Endothelial cell of umbilical vein (primary cell): ENCODE data around the gene BAX. TPM values are rescaled to one million over a fixed set of nuclear protein-coding genes. Genes with fewer than 3 reads are reported as not detected.
"Not testable (repeated sequence)": the region's sequence is repeated elsewhere in the genome, so short reads cannot be mapped to it uniquely, and the experiment has no call there.

Source experiments
- BruUV-seq: library from RNA; stranded (reverse); fragments of 400-500 nt; replicated peaks from 2 replicates; lab custom pipeline; 2021; lab: Mats Ljungman, UMichigan
- CTCF ChIA-PET: fragments of 300-600, 350-600 bp; sonication (Branson Sonifier 250); formaldehyde crosslinking; loops from one replicate; lab custom pipeline; 2021; ENCODE audit warnings: antibody characterized with exemption, inconsistent platforms; lab: Charles Lee
- POLR2A ChIA-PET: fragments of 300-600, 350-600 bp; sonication (Branson Sonifier 250); formaldehyde crosslinking; loops from one replicate; lab custom pipeline; 2021; ENCODE audit warnings: antibody characterized with exemption, inconsistent platforms; lab: Charles Lee
- DNase-seq: peaks from one replicate; pipeline ENCODE4 v3.0.0-alpha.2; 2011; ENCODE audit warnings: low read depth, low spot score
- FAIRE-seq: peaks from 2 replicates; lab custom pipeline; 2011; peaks lifted over from hg19 to GRCh38; lab: Jason Lieb, UNC
- H2AFZ ChIP-seq: 2 replicates; pipeline ENCODE4 v1.6.0; 2012; ENCODE audit warnings: low read depth, low read length, control low read depth, inconsistent platforms
- H3K27ac ChIP-seq: 2 replicates; pipeline ENCODE4 v1.5.1; 2011; ENCODE audit warnings: low read depth, mild to moderate bottlenecking, control low read depth, low read length, moderate library complexity; ENCODE audit not compliant: insufficient read depth
- H3K27me3 ChIP-seq, 2 experiments: 2 replicates each; pipeline versions ENCODE4 v1.6.0 to v1.6.1; 2011; ENCODE audit warnings: low read length in 2 of 2, mixed read lengths in 1 of 2; ENCODE audit not compliant: control insufficient read depth in 2 of 2, insufficient read depth in 2 of 2
- H3K36me3 ChIP-seq, 2 experiments: 2 replicates in 1 of 2; 3 replicates in 1 of 2; pipeline ENCODE4 v1.5.1; 2011; ENCODE audit warnings: low read length in 2 of 2, mild to moderate bottlenecking in 1 of 2, moderate library complexity in 1 of 2; ENCODE audit not compliant: control insufficient read depth in 2 of 2, insufficient read depth in 2 of 2; ENCODE audit errors: extremely low read depth in 1 of 2
- H3K4me1 ChIP-seq: 3 replicates; pipeline ENCODE4 v1.5.1; 2011; ENCODE audit warnings: mild to moderate bottlenecking, low read length; ENCODE audit not compliant: control insufficient read depth, insufficient read depth; ENCODE audit errors: extremely low read depth
- H3K4me2 ChIP-seq: 2 replicates; pipeline ENCODE4 v1.6.1; 2011; ENCODE audit warnings: low read length, control low read depth, mixed read lengths; ENCODE audit not compliant: insufficient read depth
- H3K4me3 ChIP-seq, 3 experiments: fragments of 200-600 bp in 1 of 3; sonication (generic), shearing (Covaris generic) in 1 of 3; replicated peaks in 1 of 3; 2 replicates each; pipeline ENCODE4 v1.5.1; 2011 to 2016; ENCODE audit warnings: control low read depth in 3 of 3, low read length in 3 of 3, mild to moderate bottlenecking in 2 of 3, inconsistent platforms in 1 of 3, low read depth in 1 of 3, moderate library complexity in 1 of 3; ENCODE audit not compliant: insufficient read depth in 1 of 3
- H3K79me2 ChIP-seq: 2 replicates; pipeline ENCODE4 v1.6.0; 2012; ENCODE audit warnings: low read length, inconsistent platforms; ENCODE audit not compliant: control insufficient read depth, insufficient read depth
- H3K9ac ChIP-seq: replicated peaks from 2 replicates; pipeline ENCODE3; 2011; ENCODE audit warnings: low read length, control low read depth; ENCODE audit not compliant: insufficient read depth; ENCODE audit errors: extremely low read depth
- H3K9me1 ChIP-seq: replicated peaks from 3 replicates; pipeline ENCODE4 v1.6.0; 2011; ENCODE audit warnings: mild to moderate bottlenecking, low read length; ENCODE audit not compliant: control insufficient read depth, insufficient read depth; ENCODE audit errors: extremely low read depth
- H3K9me3 ChIP-seq: replicated peaks from 2 replicates; pipeline ENCODE4 v1.5.1; 2012; ENCODE audit warnings: low read length, inconsistent platforms; ENCODE audit not compliant: control insufficient read depth, insufficient read depth
- H4K20me1 ChIP-seq: replicated peaks from 2 replicates; pipeline ENCODE3; 2011; ENCODE audit warnings: mild to moderate bottlenecking, low read length; ENCODE audit not compliant: control insufficient read depth, insufficient read depth; ENCODE audit errors: extremely low read depth
- EZH2 ChIP-seq: IDR thresholded peaks from 2 replicates; pipeline ENCODE4 v1.6.1; 2012; ENCODE audit warnings: borderline replicate concordance, low read depth, mild to moderate bottlenecking, moderate library complexity, low read length, inconsistent platforms; ENCODE audit not compliant: severe bottlenecking
- FOS ChIP-seq: IDR thresholded peaks from 2 replicates; pipeline ENCODE4 v1.6.1; 2011; ENCODE audit warnings: mild to moderate bottlenecking, low read length, moderate library complexity, borderline replicate concordance; ENCODE audit not compliant: insufficient read depth
- GATA2 ChIP-seq: IDR thresholded peaks from 2 replicates; pipeline ENCODE4 v1.7.0; 2011; ENCODE audit warnings: low read depth, mild to moderate bottlenecking, moderate library complexity, mixed read lengths, low read length; ENCODE audit not compliant: insufficient read length, insufficient read depth
- JUN ChIP-seq: IDR thresholded peaks from 2 replicates; pipeline ENCODE4 v1.6.1; 2011; ENCODE audit warnings: borderline replicate concordance, low read depth; ENCODE audit not compliant: insufficient read length, insufficient read depth
- MAX ChIP-seq: IDR thresholded peaks from 2 replicates; pipeline ENCODE4 v1.6.1; 2011; ENCODE audit not compliant: insufficient read depth, insufficient read length
- MYC ChIP-seq: IDR thresholded peaks from one replicate; pipeline ENCODE4 v1.6.1; 2011; ENCODE audit warnings: mild to moderate bottlenecking, low read depth, low read length
- POLR2A ChIP-seq: IDR thresholded peaks from 2 replicates; pipeline ENCODE4 v1.6.1; 2012; ENCODE audit warnings: low read depth, mild to moderate bottlenecking, control low read depth, low read length
- POLR2AphosphoS5 ChIP-seq: IDR thresholded peaks from 2 replicates; pipeline ENCODE4 v1.6.1; 2012; ENCODE audit warnings: low read depth, mild to moderate bottlenecking, control low read depth, low read length, moderate library complexity; ENCODE audit not compliant: insufficient read depth
- dilution Hi-C: fragments of 300-500 bp; cut with MboI; formaldehyde crosslinking; loops from one replicate; pipeline ENCODE4 v1.15.0; 2019; ENCODE audit warnings: low sequenced_read_pairs; ENCODE audit not compliant: extremely low pct_ligation_motif_present
- intact Hi-C: fragments of 100-400 bp; cut with micrococcal nuclease; formaldehyde crosslinking; loops from one replicate; pipeline ENCODE4 v1.10.0; 2022
- polyA plus RNA-seq, 4 experiments: library from polyadenylated mRNA; depleted of rRNA in 3 of 4; stranded (reverse) in 3 of 4; unstranded in 1 of 4; fragments of >200 nt; gene quantifications; 2 replicates each; pipeline versions ENCODE4 v1.2.1 to v1.2.3, GENCODE V29; 2011 to 2012; ENCODE audit warnings: missing spikeins in 1 of 4
- total RNA-seq: library from RNA; stranded (reverse); gene quantifications from 2 replicates; pipeline ENCODE4 v1.2.3, GENCODE V29; 2021
- TF ChIP-seq, protein P1 (sequence below), 2 donors: IDR thresholded peaks; 1 replicate in 1 of 2; 2 replicates in 1 of 2; pipeline ENCODE4 v1.5.1; 2011; ENCODE audit warnings: low read length in 2 of 2, mild to moderate bottlenecking in 2 of 2, moderate library complexity in 2 of 2, control low read depth in 1 of 2, inconsistent platforms in 1 of 2, low read depth in 1 of 2; ENCODE audit not compliant: insufficient read depth in 1 of 2; ENCODE audit errors: extremely low read depth in 1 of 2

The BAX gene
- total and polyA plus RNA-seq, 2 donors (not counting 3 experiments of a cell fraction or from before 2014, with no cell fraction given): 267 to 283 TPM

DNA sequence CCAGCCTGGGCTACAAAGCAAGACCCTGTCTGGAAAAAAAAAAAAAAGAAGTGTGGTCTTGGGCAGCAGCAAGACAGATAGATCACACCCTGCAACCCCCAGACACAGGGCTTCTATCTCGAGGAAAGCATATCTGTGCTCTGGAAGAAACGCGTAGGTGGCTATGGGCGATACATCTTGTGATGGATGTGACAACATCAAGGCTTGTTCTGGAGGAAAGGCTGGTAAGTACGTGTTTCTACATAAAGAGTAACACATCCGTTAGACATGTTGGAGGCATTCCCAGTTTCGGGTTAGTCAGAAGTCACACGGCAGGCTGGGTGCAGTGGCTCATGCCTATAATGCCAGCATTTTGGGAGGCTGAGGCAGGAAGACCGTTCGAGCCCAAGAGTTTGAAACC, 27.8 kb upstream of the BAX start:
- no TSS peak for BruUV-seq
- Histone ChIP-seq H4K20me1 (no peaks in the 10 kb centered on the region), H3K4me1 (peaks cover 2% of the 10 kb centered on the region), H3K9me1 (no peaks in the 10 kb centered on the region), H3K79me2 (no peaks in the 10 kb centered on the region), H3K27ac (no peak overlapping the region), H3K27me3 (peaks cover 0 to under 1% of the 10 kb centered on the region in 2 experiments), H3K9ac (no peak overlapping the region), H2AFZ (peak overlapping the region; percentile 1), H3K36me3 (peaks cover 0 to 7% of the 10 kb centered on the region in 2 experiments), H3K4me3 (no peak overlapping the region), H3K9me3 (no peaks in the 10 kb centered on the region), H3K4me2 (no peak overlapping the region)
- ChIA-PET POLR2A (interaction anchor here (1.3 kb wide), 1 partner anchor 32 kb away, joined by 10 read pairs; no protein-coding TSS in a partner anchor), CTCF (no interaction called here)
- intact Hi-C loops: no loop called here
- dilution Hi-C loops: no loop called here
- FAIRE-seq: peak; percentile 92
- DNase-seq: peak; percentile 82
- TF ChIP-seq EZH2 (no peak), MYC (no peak), MAX (no peak), JUN (no peak), GATA2 (no peak), POLR2A (no peak), FOS (no peak), POLR2AphosphoS5 (no peak)
- TF ChIP-seq, protein P1, sequence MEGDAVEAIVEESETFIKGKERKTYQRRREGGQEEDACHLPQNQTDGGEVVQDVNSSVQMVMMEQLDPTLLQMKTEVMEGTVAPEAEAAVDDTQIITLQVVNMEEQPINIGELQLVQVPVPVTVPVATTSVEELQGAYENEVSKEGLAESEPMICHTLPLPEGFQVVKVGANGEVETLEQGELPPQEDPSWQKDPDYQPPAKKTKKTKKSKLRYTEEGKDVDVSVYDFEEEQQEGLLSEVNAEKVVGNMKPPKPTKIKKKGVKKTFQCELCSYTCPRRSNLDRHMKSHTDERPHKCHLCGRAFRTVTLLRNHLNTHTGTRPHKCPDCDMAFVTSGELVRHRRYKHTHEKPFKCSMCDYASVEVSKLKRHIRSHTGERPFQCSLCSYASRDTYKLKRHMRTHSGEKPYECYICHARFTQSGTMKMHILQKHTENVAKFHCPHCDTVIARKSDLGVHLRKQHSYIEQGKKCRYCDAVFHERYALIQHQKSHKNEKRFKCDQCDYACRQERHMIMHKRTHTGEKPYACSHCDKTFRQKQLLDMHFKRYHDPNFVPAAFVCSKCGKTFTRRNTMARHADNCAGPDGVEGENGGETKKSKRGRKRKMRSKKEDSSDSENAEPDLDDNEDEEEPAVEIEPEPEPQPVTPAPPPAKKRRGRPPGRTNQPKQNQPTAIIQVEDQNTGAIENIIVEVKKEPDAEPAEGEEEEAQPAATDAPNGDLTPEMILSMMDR (IDR thresholded peaks at IDR 0.05; ENCODE audit: extremely low read depth in 1 of 2, insufficient read depth in 1 of 2, low read depth in 1 of 2, low read length in 2 of 2): no peak

GRCh38 chr19:48927692-48928091, 27.0 kb upstream of the BAX start:
- BruUV-seq, H4K20me1 ChIP-seq, DNase-seq, H3K4me3 ChIP-seq, H3K9me3 ChIP-seq, H3K27me3 ChIP-seq, H3K9ac ChIP-seq, H3K79me2 ChIP-seq, dilution Hi-C loops, intact Hi-C loops, H3K36me3 ChIP-seq, H3K4me2 ChIP-seq, FAIRE-seq, H3K4me1 ChIP-seq, H3K27ac ChIP-seq, H2AFZ ChIP-seq, H3K9me1 ChIP-seq: not testable (repeated sequence)
- POLR2A ChIA-PET: interaction anchor here (1.3 kb wide), 1 partner anchor 33 kb away, joined by 10 read pairs; no protein-coding TSS in a partner anchor
- CTCF ChIA-PET: interaction anchor here (1.3 kb wide), 1 partner anchor 43 kb away, joined by 4 read pairs; no protein-coding TSS in a partner anchor
